Fibroblast of lung (primary cell): Measurements from ENCODE around the gene TBC1D30. TPM values are rescaled to one million over a fixed set of nuclear protein-coding genes. Genes with fewer than 3 reads are reported as not detected.

Experiments used
- DNase-seq, 2 donors: peaks; one replicate each; pipeline versions ENCODE4 v3.0.0 to v3.0.0-alpha.2; 2010; ENCODE audit warnings: low read depth in 2 of 2
- H2AFZ ChIP-seq: 2 replicates; pipeline ENCODE4 v1.5.1; 2012; ENCODE audit warnings: low read length, control low read depth, inconsistent platforms
- H3K27ac ChIP-seq: 2 replicates; pipeline ENCODE4 v1.5.1; 2011; ENCODE audit warnings: low read length, control low read depth; ENCODE audit not compliant: insufficient read depth
- H3K27me3 ChIP-seq: 2 replicates; pipeline ENCODE4 v1.5.1; 2011; ENCODE audit warnings: mild to moderate bottlenecking, low read length; ENCODE audit not compliant: control insufficient read depth, insufficient read depth
- H3K36me3 ChIP-seq: 2 replicates; pipeline ENCODE4 v1.5.1; 2011; ENCODE audit warnings: low read length; ENCODE audit not compliant: control insufficient read depth, insufficient read depth
- H3K4me1 ChIP-seq: 2 replicates; pipeline ENCODE4 v1.5.1; 2011; ENCODE audit warnings: low read length; ENCODE audit not compliant: control insufficient read depth, insufficient read depth; ENCODE audit errors: extremely low read depth
- H3K4me2 ChIP-seq: 2 replicates; pipeline ENCODE4 v1.5.1; 2011; ENCODE audit warnings: low read length, control low read depth; ENCODE audit not compliant: insufficient read depth; ENCODE audit errors: extremely low read depth
- H3K4me3 ChIP-seq, 4 experiments: fragments of 200-600 bp in 1 of 4; sonication (generic) in 1 of 4; replicated peaks in 1 of 4; 2 replicates each; pipeline ENCODE4 v1.5.1; 2011 to 2016; ENCODE audit warnings: low read length in 4 of 4, low read depth in 3 of 4, mild to moderate bottlenecking in 3 of 4, control low read depth in 2 of 4, inconsistent platforms in 1 of 4, mixed read lengths in 1 of 4; ENCODE audit not compliant: insufficient read depth in 1 of 4; ENCODE audit errors: control extremely low read depth in 1 of 4
- H3K79me2 ChIP-seq: 2 replicates; pipeline ENCODE4 v1.5.1; 2012; ENCODE audit warnings: mild to moderate bottlenecking, low read length, inconsistent platforms; ENCODE audit not compliant: control insufficient read depth, insufficient read depth
- H3K9ac ChIP-seq: 2 replicates; pipeline ENCODE4 v1.5.1; 2011; ENCODE audit warnings: mild to moderate bottlenecking, low read length, control low read depth; ENCODE audit not compliant: insufficient read depth
- H3K9me3 ChIP-seq: 2 replicates; pipeline ENCODE4 v1.5.1; 2012; ENCODE audit warnings: low read depth, low read length; ENCODE audit not compliant: control insufficient read depth, insufficient read depth
- H4K20me1 ChIP-seq: 2 replicates; pipeline ENCODE4 v1.5.1; 2011; ENCODE audit warnings: low read length; ENCODE audit not compliant: control insufficient read depth, insufficient read depth; ENCODE audit errors: extremely low read depth
- CTCF ChIP-seq, 2 donors: IDR thresholded peaks in 1 of 2; conservative IDR thresholded peaks in 1 of 2; 1 replicate in 1 of 2; 2 replicates in 1 of 2; pipeline ENCODE4 v1.5.1; 2011 to 2012; ENCODE audit warnings: low read length in 2 of 2, control low read depth in 1 of 2, inconsistent platforms in 1 of 2, low read depth in 1 of 2, mild to moderate bottlenecking in 1 of 2
- EZH2 ChIP-seq: IDR thresholded peaks from 2 replicates; pipeline ENCODE4 v1.5.1; 2012; ENCODE audit warnings: low read length, control low read depth, mild to moderate bottlenecking; ENCODE audit errors: missing control alignments
- polyA plus RNA-seq, 2 donors: library from polyadenylated mRNA; depleted of rRNA in 1 of 2; stranded (reverse) in 1 of 2; unstranded in 1 of 2; fragments of >200 nt; gene quantifications; 2 replicates each; pipeline ENCODE4 v1.2.1, GENCODE V29; 2011 to 2012; ENCODE audit warnings: missing spikeins in 1 of 2
- total RNA-seq: library from RNA; depleted of rRNA; stranded (reverse); fragments of >200 nt; gene quantifications from 2 replicates; pipeline ENCODE4 v1.2.1, GENCODE V29; 2014

Gene TBC1D30
- total and polyA plus RNA-seq, 2 donors (not counting 1 experiment from before 2014, with no cell fraction given), result 0.24 to 0.66 TPM

- H3K27ac ChIP-seq, result no peak overlapping the region
- no peaks in the 10 kb centered on the region for H3K4me1 ChIP-seq
- H3K9me3 ChIP-seq, result no peaks in the 10 kb centered on the region
- H4K20me1 ChIP-seq, result no peaks in the 10 kb centered on the region
- H3K27me3 ChIP-seq, result no peaks in the 10 kb centered on the region
- no peak overlapping the region for H2AFZ ChIP-seq
- no peaks in the 10 kb centered on the region for H3K79me2 ChIP-seq
- DNase-seq, result no peak
- no peaks in the 10 kb centered on the region for H3K36me3 ChIP-seq
- H3K4me2 ChIP-seq, result no peak overlapping the region
- H3K9ac ChIP-seq, result no peak overlapping the region
- TF ChIP-seq CTCF (conservative IDR thresholded peaks at IDR 0.05 in 1 of 2, IDR thresholded peaks at IDR 0.05 in 1 of 2; ENCODE audit: low read depth in 1 of 2, low read length in 2 of 2), result no peak
- no peak for TF ChIP-seq EZH2
- no peak overlapping the region for H3K4me3 ChIP-seq
Observed at GRCh38 chr12:64915242-64915641, 90.8 kb downstream of the TBC1D30 start.

- Histone ChIP-seq H3K36me3 (no peaks in the 10 kb centered on the region), H3K27me3 (no peaks in the 10 kb centered on the region), H3K9me3 (no peaks in the 10 kb centered on the region), H2AFZ (no peak overlapping the region), H3K4me2 (no peak overlapping the region), H4K20me1 (no peaks in the 10 kb centered on the region), H3K79me2 (no peaks in the 10 kb centered on the region), H3K27ac (no peak overlapping the region), H3K9ac (no peak overlapping the region), H3K4me3 (no peak overlapping the region), H3K4me1 (no peaks in the 10 kb centered on the region)
- TF ChIP-seq CTCF (conservative IDR thresholded peaks at IDR 0.05 in 1 of 2, IDR thresholded peaks at IDR 0.05 in 1 of 2; ENCODE audit: low read depth in 1 of 2, low read length in 2 of 2) (no peak), EZH2 (no peak)
- DNase-seq, result no peak
Observed at GRCh38 chr12:64916411-64917261, 92.2 kb downstream of the TBC1D30 start.

- no peaks in the 10 kb centered on the region for H3K4me1 ChIP-seq
- H3K9ac ChIP-seq, result no peak overlapping the region
- H3K27ac ChIP-seq, result no peak overlapping the region
- H4K20me1 ChIP-seq, result no peaks in the 10 kb centered on the region
- H2AFZ ChIP-seq, result no peak overlapping the region
- H3K79me2 ChIP-seq, result no peaks in the 10 kb centered on the region
- no peak overlapping the region for H3K4me2 ChIP-seq
- H3K9me3 ChIP-seq, result no peaks in the 10 kb centered on the region
- no peak for TF ChIP-seq EZH2
- TF ChIP-seq CTCF (conservative IDR thresholded peaks at IDR 0.05 in 1 of 2, IDR thresholded peaks at IDR 0.05 in 1 of 2; ENCODE audit: low read depth in 1 of 2, low read length in 2 of 2), result no peak
- no peaks in the 10 kb centered on the region for H3K36me3 ChIP-seq
- H3K4me3 ChIP-seq, result no peak overlapping the region
- DNase-seq, result no peak
- no peaks in the 10 kb centered on the region for H3K27me3 ChIP-seq
Observed at GRCh38 chr12:64918344-64918743, 93.9 kb downstream of the TBC1D30 start.
